Endometrium (tissue), 2 donors: ENCODE results near the gene NPHS1.
A peak's percentile ranks its signal among the peaks of the same experiment; 100 is the strongest.
"Not testable (repeated sequence)": the region's sequence is repeated elsewhere in the genome, so short reads cannot be mapped to it uniquely, and the experiment has no call there.

ENCODE experiments used
- FAIRE-seq: peaks from 2 replicates; lab custom pipeline; 2012; peaks lifted over from hg19 to GRCh38; lab: Jason Lieb, UNC
- donor health status: control.
- donor health status: control.

Gene NPHS1, protein sequence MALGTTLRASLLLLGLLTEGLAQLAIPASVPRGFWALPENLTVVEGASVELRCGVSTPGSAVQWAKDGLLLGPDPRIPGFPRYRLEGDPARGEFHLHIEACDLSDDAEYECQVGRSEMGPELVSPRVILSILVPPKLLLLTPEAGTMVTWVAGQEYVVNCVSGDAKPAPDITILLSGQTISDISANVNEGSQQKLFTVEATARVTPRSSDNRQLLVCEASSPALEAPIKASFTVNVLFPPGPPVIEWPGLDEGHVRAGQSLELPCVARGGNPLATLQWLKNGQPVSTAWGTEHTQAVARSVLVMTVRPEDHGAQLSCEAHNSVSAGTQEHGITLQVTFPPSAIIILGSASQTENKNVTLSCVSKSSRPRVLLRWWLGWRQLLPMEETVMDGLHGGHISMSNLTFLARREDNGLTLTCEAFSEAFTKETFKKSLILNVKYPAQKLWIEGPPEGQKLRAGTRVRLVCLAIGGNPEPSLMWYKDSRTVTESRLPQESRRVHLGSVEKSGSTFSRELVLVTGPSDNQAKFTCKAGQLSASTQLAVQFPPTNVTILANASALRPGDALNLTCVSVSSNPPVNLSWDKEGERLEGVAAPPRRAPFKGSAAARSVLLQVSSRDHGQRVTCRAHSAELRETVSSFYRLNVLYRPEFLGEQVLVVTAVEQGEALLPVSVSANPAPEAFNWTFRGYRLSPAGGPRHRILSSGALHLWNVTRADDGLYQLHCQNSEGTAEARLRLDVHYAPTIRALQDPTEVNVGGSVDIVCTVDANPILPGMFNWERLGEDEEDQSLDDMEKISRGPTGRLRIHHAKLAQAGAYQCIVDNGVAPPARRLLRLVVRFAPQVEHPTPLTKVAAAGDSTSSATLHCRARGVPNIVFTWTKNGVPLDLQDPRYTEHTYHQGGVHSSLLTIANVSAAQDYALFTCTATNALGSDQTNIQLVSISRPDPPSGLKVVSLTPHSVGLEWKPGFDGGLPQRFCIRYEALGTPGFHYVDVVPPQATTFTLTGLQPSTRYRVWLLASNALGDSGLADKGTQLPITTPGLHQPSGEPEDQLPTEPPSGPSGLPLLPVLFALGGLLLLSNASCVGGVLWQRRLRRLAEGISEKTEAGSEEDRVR (N-terminal part only)

DNA sequence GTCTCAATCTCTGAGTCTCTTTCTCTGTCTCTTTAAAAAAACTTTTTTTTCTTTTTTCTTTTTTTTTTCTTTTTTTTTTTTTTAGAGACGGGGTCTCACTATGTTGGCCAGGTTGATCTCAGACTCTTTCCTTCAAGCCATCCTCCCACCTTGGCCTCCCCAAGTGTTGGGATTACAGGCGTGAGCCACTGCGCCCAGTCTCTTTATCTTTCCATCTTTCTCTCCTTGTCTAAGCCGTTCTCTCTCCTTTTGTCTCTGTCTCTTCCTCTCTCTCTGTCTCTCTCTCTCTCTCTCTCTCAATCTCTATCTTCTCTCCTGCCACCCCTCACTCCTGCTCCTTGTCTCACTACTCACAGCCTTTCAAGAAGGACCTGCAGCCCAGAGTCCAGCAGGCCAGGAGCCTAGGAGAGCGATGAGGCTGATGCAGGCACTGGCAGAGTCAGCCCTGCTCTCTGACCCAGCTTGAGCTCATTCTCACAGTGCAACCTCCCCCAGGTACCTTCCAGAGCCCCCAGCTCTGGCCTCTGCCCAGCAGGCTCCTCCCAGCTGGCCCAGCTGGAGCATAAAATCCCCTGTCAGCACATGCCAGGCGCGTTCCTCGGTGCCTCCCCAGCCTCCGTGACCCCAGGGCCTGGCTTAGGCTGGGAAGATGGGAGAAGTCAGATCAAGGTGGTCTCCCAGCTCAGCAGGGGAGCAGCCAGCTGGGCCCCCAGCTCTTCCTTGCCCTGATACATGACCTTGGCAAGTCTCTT lies at the start of gene NPHS1:
Gene NPHS1 (minus strand): TSS at position 476 of the 752 bp plus-strand sequence. CDS start 667 bp downstream, outside the sequence.
- no peak for FAIRE-seq

DNA sequence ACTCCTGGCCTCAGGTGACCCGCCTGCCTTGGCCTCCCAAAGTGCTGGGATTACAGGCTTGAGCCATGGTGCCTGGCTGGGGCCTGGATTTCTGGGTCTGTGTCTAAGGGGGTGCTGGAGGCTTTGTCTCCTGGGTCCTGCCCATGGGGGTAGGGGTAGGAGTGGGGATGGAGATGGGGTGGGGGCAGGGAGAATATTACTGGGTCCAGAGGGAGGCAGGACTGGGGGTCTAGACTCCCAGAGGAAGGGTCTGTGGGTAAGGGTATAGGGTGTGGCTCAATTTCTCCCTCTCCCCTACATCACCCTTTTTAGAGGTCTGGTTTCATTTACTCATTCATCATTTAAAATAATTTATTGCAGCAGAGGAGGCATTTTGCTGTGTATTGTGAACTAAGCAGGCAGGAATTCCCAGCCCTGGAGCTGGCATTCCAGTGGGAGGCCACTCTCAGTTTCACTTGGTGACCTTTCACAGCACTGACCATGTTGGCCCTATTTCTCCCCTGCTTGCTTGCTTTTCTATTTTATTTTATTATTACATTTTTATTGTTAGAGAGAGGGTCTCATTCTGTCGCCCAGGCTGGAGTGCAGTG lies 48.8 kb upstream of the NPHS1 start:
- FAIRE-seq, result no peak

DNA sequence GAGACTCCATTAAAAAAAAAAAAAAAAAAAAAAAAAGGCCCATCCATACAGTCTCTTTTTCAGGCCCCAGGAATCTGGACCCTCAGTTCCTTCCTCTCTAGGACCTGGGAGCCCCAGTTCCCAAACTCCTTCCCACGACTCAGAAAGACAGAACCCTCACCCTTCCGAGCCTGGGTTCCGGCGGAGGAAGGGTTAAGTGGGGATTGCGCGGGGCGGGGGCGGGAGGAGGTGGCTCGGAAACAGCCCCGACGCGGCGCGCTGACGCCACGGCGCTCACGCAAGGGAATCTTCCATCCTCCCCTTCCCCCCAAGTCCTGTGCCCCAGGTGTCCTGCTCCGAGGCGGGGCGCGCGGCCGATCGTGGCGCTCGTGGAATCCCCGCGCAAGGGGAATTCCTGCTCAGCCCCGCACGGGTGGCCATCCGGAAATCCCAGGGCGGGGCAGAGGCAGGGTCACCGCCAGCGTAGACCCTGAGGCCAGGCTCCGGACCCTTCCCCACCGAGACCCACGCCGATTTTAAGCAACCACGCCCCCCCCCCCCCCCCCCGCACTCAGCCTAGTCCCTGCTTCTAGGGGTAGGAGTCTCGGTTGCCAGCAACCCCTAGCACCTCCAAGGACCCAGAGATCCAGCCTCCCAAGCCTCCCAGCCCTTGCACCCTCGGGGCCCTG lies 47.4 kb upstream of the NPHS1 start:
- FAIRE-seq, result no peak

DNA sequence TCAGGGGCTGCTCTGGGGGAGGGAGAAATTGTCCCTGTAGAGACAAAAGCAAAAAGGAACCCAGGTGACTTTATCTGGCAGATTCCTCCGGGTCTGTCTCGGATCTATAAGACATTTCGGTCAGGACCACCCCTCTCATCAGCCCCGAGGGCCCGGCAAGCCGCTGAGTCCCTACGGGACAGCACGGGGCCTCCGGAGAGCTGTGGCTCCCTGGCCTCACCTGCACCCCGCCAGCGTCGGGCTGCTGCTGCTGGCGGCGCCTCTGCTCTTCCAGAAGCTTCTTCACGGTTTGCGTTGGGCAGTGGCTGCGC lies 46.1 kb upstream of the NPHS1 start:
- no peak for FAIRE-seq

DNA sequence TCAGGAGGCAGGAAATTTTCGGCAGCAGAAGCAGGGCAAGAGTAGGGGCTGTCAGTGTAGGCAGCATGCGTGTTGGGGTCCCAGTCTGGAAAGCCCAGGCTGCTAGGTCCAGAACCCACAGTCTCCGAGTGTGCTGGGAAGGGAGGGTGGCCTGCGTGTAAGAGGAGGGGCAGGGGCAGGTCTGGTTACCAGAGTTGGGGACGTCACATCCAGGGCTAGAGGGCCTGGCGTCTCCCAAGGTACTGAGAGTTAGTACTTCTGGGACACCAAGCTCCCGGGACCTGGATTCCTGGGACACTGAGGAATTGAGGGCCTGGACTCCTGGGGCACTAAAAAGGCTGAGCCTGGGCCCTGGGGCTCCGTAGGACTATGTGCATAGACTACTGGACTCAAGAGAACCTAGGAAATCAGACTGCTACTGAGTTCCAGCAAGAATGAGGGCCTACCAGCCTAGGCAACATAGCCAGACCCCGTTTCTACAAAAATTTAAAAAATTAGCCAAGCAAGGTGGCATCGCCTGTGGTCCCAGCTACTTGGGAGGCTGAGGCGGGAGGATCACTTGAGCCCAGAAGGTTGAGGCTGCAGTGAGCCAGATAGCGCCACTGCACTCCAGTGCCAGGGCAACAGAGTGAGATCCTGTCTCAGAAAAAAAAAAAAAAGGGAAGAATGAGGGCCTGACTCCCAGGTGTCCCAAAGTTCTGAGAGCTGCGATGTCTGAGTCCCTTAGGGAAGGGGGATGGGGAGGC lies 45.6 kb upstream of the NPHS1 start:
- no peak for FAIRE-seq

DNA sequence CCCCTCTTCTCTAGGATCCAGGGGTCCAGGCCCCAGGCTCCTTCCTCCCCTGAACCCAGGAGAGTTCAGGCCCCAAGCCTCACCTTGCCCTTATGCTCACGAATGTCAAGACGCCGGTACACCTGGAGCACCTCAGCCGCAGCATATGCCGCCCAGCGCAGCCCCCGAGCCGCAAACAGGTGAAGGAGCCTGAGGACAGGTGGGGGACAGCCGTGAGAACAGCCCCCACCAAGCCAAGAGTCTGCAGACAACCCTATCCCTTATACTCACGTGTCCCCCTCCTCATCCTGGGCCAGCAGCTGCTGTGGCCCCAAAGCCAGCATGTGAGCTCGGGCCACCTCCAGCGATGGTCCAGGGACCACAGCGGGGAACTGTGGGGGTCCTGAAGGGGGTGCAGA lies 44.3 kb upstream of the NPHS1 start:
- FAIRE-seq, result no peak

DNA sequence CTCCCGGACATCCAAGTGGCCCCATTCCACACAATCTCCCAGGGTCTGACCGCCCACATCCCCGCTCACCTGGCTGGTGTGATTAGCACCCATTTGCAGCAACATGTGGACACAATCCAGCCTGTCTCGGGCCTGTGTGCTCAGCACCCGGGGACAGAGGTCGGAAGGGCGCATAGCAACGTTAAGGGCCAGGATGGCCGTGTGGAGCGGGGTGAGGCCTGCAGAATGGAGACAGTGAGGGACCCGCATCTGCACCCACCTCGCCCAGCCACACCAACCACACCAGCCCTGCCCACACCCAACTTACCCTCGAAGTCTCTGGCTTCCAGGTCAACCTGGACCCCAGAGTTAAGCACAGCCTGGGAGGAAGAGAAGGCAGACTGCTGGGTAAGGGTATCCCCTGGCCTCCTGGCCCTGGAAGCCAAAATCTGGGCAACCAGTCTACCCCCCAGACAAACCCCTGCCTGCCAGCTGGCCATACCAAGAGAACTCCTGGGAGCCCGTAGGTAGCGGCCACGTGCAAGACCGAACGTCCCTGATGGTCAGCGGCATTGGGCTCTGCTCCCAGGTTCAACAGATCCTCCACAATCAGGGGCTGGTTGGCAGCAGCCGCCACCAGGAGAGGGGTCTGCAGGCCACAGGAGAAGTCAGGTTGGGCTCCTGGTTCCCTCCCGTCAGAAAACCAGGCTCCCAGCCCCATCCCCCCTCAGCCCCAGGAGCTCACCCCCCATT lies 43.8 kb upstream of the NPHS1 start:
- no peak for FAIRE-seq

DNA sequence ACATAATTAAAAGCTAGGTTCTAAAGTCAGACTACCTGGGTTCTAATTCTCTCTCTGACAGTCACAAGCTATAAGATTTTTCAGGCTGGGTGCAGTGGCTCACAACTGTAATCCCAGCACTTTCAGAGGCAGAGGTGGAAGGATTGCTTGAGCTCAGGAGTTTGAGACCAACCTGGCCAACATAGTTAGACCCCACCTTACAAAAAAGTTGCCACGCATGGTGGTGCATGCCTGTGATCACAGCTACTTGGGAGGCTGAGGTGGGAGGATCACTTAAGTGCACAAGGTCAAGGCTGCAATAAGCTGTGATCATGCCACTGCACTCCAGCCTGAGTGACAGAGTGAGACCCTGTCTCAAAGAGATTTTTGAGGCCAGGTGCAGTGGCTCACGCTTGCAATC lies 42.0 kb upstream of the NPHS1 start:
- no peak for FAIRE-seq

DNA sequence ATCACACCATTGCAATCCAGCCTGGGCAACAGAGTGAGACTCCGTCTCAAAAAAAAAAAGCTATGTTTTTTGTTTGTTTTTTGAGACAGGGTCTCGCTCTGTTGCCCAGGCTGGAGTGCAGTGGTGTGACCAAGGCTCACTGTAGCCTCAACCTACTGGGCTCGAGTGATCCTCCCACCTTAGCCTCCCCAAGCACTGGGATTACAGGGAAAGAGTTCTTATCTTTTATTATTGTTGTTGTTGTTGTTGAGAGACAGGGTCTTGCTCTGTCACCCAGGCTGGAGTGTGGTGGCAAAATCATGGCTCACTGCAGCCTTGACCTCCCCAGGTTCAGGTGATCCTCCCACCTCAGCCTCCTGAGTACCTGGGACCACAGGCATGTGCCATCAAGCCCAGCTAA lies 39.5 kb upstream of the NPHS1 start:
- FAIRE-seq, result not testable (repeated sequence)

DNA sequence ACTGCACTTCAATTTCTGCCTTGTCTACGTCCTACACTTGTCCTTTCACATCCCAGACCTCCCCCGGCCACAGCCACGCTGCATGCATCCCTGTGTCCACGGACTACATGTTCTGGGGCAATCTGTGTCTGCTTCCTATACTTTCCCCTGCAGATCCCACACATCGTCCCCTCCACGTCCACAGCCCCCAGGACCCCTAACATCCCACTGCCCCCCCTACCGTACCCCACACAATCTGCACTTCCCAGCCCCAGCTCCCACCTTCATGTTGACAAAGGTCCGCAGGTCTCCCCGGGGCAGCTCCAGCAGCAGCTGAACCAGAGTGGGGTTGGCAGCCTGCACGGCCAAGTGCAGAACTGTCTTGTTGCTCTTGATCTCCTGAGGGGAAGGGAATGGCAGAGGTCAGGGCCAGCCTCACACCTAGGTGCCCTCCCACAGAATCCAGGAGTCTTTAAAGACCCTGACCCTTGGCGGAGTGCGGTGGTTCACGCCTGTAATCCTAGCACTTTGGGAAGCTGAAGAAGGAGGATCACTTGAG lies 37.9 kb upstream of the NPHS1 start:
- no peak for FAIRE-seq

DNA sequence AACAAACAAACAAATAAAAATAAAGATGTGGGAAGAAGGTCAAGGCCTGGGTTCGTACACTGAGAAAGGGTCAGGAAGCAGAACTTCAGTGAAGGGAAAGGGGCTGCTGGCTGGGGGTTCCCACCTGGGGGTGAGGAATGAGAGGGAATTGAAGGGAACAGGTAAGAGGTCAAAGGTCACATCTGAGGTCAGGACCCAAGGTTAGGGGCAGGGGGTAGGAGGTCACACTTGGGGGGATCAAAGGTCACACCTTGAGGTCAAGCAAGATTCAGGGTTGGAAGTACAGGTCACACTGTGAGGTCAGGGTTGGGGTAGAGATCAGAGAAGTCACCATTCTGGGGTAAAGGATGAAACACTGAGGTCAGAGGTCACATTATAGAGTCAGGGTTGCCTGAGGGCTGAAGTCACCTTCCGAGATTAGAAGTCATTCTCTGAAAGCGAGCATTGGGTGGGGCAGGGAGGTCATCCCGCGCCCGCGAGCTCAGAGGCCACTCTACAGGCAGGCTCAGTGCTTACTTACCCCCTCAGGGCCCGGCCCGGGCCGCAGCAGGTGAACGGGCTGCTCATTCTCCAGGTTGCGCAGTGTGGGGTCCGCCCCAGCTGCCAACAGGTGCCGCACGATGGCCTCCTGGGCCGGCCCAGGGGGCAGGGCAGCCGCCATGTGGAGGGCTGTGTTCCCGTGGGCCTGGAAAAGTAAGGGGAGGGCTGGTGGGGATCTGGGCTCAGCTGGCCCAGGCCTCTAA lies 37.2 kb upstream of the NPHS1 start:
- no peak for FAIRE-seq

DNA sequence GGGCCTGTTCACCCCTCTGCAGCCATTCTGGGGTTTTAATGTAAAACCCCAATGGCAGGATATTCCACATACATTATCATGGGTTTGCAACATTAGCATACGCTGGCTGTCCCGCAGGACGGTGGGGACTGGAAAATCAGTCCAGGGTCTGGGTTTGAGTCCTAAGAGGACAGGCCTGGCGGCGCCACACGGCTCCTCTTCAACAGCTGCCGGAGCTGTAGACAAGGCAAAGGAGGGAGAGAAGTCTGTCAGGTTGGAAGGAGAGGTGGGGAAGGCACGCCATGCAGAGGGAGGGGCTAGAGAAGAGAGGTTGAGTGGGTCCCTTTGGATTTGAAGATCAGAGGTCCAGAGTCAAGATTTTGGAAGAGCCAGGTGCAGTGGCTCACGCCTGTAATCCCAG lies 36.1 kb upstream of the NPHS1 start:
- no peak for FAIRE-seq

DNA sequence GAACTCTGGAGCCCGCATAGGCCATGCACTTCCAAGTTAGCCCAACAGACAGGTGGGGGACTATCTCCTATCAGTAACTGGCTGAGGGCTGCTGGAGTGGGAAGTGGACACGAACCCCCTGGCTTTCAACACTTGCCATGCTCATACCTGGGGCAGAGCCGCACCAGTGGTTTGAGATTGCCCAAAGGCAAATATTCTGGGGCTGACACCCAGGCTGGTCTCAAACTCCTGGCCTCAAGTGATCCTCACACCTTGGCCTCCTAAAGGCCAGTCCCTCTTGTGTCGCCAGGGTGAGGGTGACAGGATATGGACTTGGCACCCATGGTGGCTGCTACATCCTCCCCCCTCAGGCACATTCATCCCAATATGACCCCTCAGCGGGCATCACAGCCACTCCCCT lies 34.9 kb upstream of the NPHS1 start:
- FAIRE-seq, result no peak

DNA sequence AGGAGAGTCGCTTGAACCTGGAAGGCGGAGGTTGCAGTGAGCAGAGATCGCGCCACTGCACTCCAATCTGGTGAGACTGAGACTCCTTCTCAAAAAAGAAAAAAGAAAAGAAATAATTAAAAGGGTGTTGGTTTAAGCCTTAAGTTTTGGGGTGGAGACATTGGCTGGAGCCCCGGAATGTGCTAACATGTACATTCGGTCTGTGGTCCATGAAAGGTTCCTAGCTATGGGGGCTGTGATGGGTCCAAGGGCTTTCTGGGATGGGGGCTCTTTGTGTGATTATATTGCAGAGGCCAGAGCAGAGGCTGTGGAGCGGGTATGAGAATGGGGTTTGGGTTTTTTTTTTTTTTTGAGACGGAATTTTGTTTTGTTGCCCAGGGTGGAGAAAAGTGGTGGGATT lies 33.6 kb upstream of the NPHS1 start:
- FAIRE-seq, result no peak

DNA sequence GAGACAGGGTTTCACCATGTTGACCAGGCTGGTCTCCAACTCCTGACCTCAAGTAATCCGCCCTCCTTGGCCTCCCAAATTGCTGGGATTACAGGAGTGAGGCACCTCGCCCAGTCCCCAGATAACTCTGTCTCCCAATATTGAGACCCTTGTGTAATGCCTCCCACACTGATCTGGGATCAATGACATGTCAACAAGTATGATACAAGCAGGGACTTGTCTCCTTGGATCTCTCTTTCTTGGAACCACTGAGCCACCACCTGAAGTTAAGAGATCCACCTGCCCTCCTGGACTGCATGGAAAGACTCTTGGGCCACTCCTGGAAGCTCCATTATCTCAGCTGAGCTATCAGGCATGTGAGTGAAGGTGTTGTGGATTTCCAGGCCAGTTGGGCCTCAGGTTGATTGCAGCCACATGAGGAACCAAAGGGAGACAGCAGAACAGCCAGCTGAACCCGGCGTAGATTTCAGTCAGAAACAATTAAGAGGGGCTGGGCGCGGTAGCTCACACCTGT lies 33.0 kb upstream of the NPHS1 start:
- no peak for FAIRE-seq

DNA sequence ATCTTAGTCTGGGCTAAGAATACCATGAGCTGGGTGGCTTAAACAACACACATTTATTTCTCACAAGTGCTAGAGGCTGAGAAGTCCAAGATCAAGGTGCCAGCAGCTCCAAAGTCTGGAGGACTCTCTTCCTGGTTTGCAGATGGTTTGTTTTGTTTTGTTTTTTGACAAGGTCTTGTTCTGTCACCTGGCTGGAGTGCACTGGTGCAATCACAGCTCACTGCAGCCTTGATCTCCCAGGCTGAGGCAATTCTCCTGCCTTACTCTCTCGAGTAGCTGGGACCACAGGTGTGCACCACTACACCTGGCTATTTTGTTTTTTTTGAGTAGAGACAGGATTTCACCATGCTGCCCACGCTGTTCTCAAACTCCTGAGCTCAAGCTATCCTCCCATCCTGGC lies 31.6 kb upstream of the NPHS1 start:
- no peak for FAIRE-seq

DNA sequence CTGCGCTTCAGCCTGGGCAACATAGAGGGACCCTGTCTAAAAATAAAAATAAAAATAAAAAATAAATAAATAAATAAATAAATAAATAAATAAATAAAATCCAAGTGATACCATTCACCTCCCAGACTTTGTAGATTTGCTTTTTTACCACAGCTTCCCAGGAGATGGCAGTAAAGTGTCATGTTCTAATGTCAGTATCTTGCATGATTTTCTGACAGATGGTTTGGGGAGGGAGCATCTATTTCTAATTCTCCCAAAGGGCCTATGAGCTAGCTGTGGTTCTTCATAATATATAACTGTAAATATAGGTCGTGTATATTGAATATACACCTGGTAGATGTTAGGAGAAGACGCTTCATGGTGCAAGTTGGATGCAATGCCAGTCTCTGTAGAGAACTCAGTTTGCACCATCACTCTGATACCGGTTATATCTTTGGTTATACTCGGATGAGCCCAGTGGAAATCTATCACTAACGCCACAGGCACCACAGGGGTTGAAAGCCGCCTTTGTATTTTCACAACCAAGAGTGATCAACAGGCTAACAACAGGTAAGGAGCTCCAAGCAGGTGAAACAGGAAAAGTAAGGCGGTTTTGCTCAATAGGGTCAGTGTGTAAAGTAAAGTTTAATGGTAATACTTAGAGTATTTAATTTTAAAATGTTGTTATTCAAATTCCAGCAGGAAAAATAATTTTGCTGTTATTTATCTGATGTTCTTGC lies 30.0 kb upstream of the NPHS1 start:
- FAIRE-seq, result peak; percentile 92

DNA sequence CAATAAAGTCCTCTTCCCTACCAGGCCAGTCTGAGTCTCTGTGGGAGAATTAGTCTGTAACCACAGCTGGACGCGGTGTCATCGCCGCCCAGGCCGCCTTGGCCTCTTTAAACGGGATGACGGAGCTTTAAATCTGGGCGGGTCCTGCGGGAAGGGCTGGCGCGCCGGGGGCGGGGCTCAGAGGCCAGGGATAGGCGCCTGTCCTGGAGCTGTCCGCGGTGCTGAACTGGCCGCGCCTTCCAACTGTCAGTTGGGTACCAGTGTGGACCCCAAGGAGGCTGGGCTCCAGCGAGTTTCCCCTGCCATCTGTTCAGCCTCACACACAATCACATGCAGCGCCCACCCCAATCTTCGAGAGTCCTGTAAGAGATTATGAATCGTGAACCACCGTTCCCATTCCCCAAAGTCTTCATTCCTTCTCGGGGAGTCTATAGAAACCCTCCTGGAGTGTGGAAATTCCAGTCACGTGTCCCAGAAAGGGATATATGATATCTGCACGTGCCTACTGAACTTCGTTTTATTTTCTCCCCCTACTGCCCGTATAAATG lies 27.5 kb upstream of the NPHS1 start:
- peak; percentile 41 for FAIRE-seq
